Activated CD4-positive, alpha-beta T cell treated with anti-CD3 and anti-CD28 coated beads, Interleukin-2, amount 50 U/mL, for 1 hour (primary cell): ENCODE measurements around the gene PRKACB.
"Not testable (repeated sequence)": the region's sequence is repeated elsewhere in the genome, so short reads cannot be mapped to it uniquely, and the experiment has no call there.

ENCODE experiments used
- DNase-seq: peaks from one replicate; pipeline ENCODE4 v3.0.0-alpha.2; 2020

Gene PRKACB

GRCh38 chr1:84143796-84144565 is at the start of gene PRKACB:
PRKACB (plus strand) TSS chr1:84144271; CDS start chr1:84144362, 91 bp downstream.
- DNase-seq, result no peak

- DNase-seq, result no peak
These were observed 48.8 kb upstream of the PRKACB start for GRCh38 chr1:84095308-84095707.

- DNase-seq, result no peak
These were observed 47.9 kb upstream of the PRKACB start for GRCh38 chr1:84096176-84096575.

GRCh38 chr1:84101204-84101603 is 42.9 kb upstream of the PRKACB start:
- no peak for DNase-seq

GRCh38 chr1:84103197-84103992 is 40.7 kb upstream of the PRKACB start:
- DNase-seq, result no peak

- not testable (repeated sequence) for DNase-seq
These were observed 36.5 kb upstream of the PRKACB start for GRCh38 chr1:84107538-84107937.

GRCh38 chr1:84107955-84108354 is 36.1 kb upstream of the PRKACB start:
- no peak for DNase-seq

GRCh38 chr1:84108900-84109578 is 35.0 kb upstream of the PRKACB start:
- DNase-seq, result no peak

GRCh38 chr1:84110629-84111028 is 33.4 kb upstream of the PRKACB start:
- no peak for DNase-seq

GRCh38 chr1:84116558-84116957 is 27.5 kb upstream of the PRKACB start:
- DNase-seq, result no peak

- no peak for DNase-seq
These were observed 26.2 kb upstream of the PRKACB start for GRCh38 chr1:84117868-84118267.

GRCh38 chr1:84121360-84121759 is 22.7 kb upstream of the PRKACB start:
- no peak for DNase-seq

- DNase-seq, result peak; percentile 50
These were observed 21.2 kb upstream of the PRKACB start for GRCh38 chr1:84122780-84123382.

GRCh38 chr1:84133479-84133878 is 10.6 kb upstream of the PRKACB start:
- no peak for DNase-seq

GRCh38 chr1:84135341-84135740 is 8.7 kb upstream of the PRKACB start:
- DNase-seq, result no peak

GRCh38 chr1:84141182-84142003 is 2.7 kb upstream of the PRKACB start:
- DNase-seq, result no peak

- DNase-seq, result no peak
These were observed 997 bp downstream of the PRKACB start for GRCh38 chr1:84145068-84145467.

GRCh38 chr1:84146411-84147032 is 2.5 kb downstream of the PRKACB start:
- DNase-seq, result no peak

GRCh38 chr1:84148758-84149157 is 4.7 kb downstream of the PRKACB start:
- no peak for DNase-seq

- DNase-seq, result no peak
These were observed 8.6 kb downstream of the PRKACB start for GRCh38 chr1:84152649-84153056.

- no peak for DNase-seq
These were observed 11.4 kb downstream of the PRKACB start for GRCh38 chr1:84155517-84155916.

- no peak for DNase-seq
These were observed 12.1 kb downstream of the PRKACB start for GRCh38 chr1:84156210-84156621.
